GM23338 (cell line): ENCODE measurements around the gene FOXQ1. TPM values are rescaled to one million over a fixed set of nuclear protein-coding genes. Genes with fewer than 3 reads are reported as not detected.

Source experiments
- ZNF114 ChIP-seq: fragments of 250-450 bp; sonication (Bioruptor Pico); IDR thresholded peaks from 2 replicates; pipeline ENCODE4 v1.5.0; 2020; ENCODE audit warnings: mild to moderate bottlenecking, moderate library complexity
- polyA plus RNA-seq: library from polyadenylated mRNA; unstranded; fragments of >200 nt; fragmentation: Nextera tagmentation; extraction: Ambion mirVana; gene quantifications from 2 replicates; pipeline ENCODE4 v1.2.1, GENCODE V29; 2016
- total RNA-seq: library from RNA; depleted of rRNA; stranded (reverse); fragments of >200 nt; shearing (Covaris generic); gene quantifications from 2 replicates; pipeline ENCODE4 v1.2.3, GENCODE V29; 2014
- TF ChIP-seq, protein P1 (sequence below): fragments of 250-450 bp; sonication (Bioruptor Pico); IDR thresholded peaks from 2 replicates; pipeline ENCODE4 v1.5.0; 2020; ENCODE audit warnings: mild to moderate bottlenecking, moderate library complexity
- TF ChIP-seq, protein P2 (sequence below): IDR thresholded peaks from 2 replicates; pipeline ENCODE4 v1.6.1; 2016; ENCODE audit warnings: antibody characterized with exemption
- TF ChIP-seq, protein P3 (sequence below): IDR thresholded peaks from one replicate; pipeline ENCODE4 v1.6.1; 2018; ENCODE audit warnings: antibody characterized with exemption; ENCODE audit not compliant: unreplicated experiment
- TF ChIP-seq, protein P4 (sequence below), 2 experiments: fragments of 200-600 bp in 1 of 2; sonication (generic) in 1 of 2; conservative IDR thresholded peaks; 2 replicates each; pipeline versions ENCODE4 v1.5.1 to v1.6.1; 2016 to 2017; ENCODE audit warnings: antibody characterized with exemption in 2 of 2, low read depth in 2 of 2, mild to moderate bottlenecking in 2 of 2, moderate library complexity in 1 of 2

Gene FOXQ1
- total and polyA plus RNA-seq, 2 experiments from 2014 or later = not detected

DNA sequence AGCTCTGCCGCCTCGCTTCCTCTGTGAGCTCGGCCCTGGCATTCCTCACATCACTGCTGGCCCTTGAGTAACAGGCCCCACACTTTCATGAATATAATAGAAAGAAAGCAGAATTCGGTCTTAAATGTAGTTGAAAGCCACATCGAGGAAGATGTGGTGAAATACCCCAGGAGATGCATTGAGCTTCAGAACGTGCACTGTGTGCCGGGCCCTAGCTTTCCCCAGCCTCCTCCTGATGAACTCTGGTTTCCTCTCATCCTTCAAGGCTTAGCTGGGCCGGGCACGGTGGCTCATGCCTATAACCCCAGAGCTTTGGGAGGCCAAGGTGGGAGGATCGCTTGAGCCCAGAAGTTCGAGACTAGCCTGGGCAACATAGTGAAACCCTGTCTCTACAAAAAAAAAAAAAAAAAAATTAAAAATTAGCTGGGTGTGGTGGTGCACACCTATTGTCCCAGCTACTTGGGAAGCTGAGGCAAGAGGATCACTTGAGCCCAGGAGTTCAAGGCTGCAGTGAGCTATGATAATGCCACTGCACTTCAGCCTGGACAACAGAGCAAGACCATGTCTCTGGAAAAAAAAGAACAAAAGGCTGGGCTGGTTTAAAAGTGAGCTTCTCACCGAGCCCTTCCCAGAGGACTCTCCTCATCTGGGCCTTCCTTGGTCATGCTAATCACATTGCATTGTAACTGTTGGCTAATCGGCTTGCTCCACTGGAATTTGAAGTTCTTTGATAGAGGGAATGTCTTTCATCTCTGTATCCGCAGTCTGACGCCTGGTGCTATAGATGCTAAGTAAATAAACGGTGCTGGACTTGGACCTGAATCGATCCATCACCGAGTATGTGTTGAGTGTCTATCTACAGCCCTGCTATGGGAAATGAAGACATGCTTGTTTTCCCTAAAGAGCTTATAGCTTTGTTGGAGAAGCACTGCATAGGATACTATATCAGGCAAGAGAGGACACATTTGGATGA lies 43.8 kb upstream of the FOXQ1 start (continued):
- TF ChIP-seq, protein P1, sequence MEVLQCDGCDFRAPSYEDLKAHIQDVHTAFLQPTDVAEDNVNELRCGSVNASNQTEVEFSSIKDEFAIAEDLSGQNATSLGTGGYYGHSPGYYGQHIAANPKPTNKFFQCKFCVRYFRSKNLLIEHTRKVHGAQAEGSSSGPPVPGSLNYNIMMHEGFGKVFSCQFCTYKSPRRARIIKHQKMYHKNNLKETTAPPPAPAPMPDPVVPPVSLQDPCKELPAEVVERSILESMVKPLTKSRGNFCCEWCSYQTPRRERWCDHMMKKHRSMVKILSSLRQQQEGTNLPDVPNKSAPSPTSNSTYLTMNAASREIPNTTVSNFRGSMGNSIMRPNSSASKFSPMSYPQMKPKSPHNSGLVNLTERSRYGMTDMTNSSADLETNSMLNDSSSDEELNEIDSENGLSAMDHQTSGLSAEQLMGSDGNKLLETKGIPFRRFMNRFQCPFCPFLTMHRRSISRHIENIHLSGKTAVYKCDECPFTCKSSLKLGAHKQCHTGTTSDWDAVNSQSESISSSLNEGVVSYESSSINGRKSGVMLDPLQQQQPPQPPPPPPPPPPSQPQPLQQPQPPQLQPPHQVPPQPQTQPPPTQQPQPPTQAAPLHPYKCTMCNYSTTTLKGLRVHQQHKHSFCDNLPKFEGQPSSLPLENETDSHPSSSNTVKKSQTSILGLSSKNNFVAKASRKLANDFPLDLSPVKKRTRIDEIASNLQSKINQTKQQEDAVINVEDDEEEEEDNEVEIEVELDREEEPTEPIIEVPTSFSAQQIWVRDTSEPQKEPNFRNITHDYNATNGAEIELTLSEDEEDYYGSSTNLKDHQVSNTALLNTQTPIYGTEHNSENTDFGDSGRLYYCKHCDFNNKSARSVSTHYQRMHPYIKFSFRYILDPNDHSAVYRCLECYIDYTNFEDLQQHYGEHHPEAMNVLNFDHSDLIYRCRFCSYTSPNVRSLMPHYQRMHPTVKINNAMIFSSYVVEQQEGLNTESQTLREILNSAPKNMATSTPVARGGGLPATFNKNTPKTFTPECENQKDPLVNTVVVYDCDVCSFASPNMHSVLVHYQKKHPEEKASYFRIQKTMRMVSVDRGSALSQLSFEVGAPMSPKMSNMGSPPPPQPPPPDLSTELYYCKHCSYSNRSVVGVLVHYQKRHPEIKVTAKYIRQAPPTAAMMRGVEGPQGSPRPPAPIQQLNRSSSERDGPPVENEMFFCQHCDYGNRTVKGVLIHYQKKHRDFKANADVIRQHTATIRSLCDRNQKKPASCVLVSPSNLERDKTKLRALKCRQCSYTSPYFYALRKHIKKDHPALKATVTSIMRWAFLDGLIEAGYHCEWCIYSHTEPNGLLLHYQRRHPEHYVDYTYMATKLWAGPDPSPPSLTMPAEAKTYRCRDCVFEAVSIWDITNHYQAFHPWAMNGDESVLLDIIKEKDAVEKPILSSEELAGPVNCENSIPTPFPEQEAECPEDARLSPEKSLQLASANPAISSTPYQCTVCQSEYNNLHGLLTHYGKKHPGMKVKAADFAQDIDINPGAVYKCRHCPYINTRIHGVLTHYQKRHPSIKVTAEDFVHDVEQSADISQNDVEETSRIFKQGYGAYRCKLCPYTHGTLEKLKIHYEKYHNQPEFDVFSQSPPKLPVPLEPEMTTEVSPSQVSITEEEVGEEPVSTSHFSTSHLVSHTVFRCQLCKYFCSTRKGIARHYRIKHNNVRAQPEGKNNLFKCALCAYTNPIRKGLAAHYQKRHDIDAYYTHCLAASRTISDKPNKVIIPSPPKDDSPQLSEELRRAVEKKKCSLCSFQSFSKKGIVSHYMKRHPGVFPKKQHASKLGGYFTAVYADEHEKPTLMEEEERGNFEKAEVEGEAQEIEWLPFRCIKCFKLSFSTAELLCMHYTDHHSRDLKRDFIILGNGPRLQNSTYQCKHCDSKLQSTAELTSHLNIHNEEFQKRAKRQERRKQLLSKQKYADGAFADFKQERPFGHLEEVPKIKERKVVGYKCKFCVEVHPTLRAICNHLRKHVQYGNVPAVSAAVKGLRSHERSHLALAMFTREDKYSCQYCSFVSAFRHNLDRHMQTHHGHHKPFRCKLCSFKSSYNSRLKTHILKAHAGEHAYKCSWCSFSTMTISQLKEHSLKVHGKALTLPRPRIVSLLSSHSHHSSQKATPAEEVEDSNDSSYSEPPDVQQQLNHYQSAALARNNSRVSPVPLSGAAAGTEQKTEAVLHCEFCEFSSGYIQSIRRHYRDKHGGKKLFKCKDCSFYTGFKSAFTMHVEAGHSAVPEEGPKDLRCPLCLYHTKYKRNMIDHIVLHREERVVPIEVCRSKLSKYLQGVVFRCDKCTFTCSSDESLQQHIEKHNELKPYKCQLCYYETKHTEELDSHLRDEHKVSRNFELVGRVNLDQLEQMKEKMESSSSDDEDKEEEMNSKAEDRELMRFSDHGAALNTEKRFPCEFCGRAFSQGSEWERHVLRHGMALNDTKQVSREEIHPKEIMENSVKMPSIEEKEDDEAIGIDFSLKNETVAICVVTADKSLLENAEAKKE (CRISPR knock-in tag) = no peak
- TF ChIP-seq, protein P2, sequence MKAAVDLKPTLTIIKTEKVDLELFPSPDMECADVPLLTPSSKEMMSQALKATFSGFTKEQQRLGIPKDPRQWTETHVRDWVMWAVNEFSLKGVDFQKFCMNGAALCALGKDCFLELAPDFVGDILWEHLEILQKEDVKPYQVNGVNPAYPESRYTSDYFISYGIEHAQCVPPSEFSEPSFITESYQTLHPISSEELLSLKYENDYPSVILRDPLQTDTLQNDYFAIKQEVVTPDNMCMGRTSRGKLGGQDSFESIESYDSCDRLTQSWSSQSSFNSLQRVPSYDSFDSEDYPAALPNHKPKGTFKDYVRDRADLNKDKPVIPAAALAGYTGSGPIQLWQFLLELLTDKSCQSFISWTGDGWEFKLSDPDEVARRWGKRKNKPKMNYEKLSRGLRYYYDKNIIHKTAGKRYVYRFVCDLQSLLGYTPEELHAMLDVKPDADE = no peak
- TF ChIP-seq, protein P3, sequence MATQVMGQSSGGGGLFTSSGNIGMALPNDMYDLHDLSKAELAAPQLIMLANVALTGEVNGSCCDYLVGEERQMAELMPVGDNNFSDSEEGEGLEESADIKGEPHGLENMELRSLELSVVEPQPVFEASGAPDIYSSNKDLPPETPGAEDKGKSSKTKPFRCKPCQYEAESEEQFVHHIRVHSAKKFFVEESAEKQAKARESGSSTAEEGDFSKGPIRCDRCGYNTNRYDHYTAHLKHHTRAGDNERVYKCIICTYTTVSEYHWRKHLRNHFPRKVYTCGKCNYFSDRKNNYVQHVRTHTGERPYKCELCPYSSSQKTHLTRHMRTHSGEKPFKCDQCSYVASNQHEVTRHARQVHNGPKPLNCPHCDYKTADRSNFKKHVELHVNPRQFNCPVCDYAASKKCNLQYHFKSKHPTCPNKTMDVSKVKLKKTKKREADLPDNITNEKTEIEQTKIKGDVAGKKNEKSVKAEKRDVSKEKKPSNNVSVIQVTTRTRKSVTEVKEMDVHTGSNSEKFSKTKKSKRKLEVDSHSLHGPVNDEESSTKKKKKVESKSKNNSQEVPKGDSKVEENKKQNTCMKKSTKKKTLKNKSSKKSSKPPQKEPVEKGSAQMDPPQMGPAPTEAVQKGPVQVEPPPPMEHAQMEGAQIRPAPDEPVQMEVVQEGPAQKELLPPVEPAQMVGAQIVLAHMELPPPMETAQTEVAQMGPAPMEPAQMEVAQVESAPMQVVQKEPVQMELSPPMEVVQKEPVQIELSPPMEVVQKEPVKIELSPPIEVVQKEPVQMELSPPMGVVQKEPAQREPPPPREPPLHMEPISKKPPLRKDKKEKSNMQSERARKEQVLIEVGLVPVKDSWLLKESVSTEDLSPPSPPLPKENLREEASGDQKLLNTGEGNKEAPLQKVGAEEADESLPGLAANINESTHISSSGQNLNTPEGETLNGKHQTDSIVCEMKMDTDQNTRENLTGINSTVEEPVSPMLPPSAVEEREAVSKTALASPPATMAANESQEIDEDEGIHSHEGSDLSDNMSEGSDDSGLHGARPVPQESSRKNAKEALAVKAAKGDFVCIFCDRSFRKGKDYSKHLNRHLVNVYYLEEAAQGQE = no peak
- TF ChIP-seq ZNF114 (CRISPR knock-in tag) = no peak
- TF ChIP-seq, protein P4, sequence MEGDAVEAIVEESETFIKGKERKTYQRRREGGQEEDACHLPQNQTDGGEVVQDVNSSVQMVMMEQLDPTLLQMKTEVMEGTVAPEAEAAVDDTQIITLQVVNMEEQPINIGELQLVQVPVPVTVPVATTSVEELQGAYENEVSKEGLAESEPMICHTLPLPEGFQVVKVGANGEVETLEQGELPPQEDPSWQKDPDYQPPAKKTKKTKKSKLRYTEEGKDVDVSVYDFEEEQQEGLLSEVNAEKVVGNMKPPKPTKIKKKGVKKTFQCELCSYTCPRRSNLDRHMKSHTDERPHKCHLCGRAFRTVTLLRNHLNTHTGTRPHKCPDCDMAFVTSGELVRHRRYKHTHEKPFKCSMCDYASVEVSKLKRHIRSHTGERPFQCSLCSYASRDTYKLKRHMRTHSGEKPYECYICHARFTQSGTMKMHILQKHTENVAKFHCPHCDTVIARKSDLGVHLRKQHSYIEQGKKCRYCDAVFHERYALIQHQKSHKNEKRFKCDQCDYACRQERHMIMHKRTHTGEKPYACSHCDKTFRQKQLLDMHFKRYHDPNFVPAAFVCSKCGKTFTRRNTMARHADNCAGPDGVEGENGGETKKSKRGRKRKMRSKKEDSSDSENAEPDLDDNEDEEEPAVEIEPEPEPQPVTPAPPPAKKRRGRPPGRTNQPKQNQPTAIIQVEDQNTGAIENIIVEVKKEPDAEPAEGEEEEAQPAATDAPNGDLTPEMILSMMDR (conservative IDR thresholded peaks at IDR 0.05; ENCODE audit: low read depth in 2 of 2) = no peak
